HL-60 (cell line): Measurements from ENCODE around the gene TCFL5.

Experiments used
- DNase-seq, 2 experiments: peaks; one replicate each; pipeline ENCODE4 v3.0.0-alpha.2; 2010 to 2020; ENCODE audit warnings: low read depth in 1 of 2, low spot score in 1 of 2
- H3K27ac ChIP-seq: fragments of 250-450 bp; sonication (Bioruptor Pico); replicated peaks from 2 replicates; pipeline ENCODE4 v1.5.1; 2020; ENCODE audit warnings: mild to moderate bottlenecking, moderate library complexity
- H3K27me3 ChIP-seq: fragments of 250-450 bp; sonication (Bioruptor Pico); 2 replicates; pipeline ENCODE4 v1.5.1; 2021; ENCODE audit warnings: mild to moderate bottlenecking, moderate library complexity; ENCODE audit not compliant: insufficient read depth, poor library complexity, severe bottlenecking
- H3K4me3 ChIP-seq: replicated peaks from 2 replicates; pipeline ENCODE4 v1.5.1; 2011; ENCODE audit warnings: mild to moderate bottlenecking, control low read depth, low read length; ENCODE audit not compliant: insufficient read depth
- CTCF ChIP-seq: IDR thresholded peaks from one replicate; pipeline ENCODE4 v1.5.1; 2011; ENCODE audit warnings: low read length, control low read depth, inconsistent platforms; ENCODE audit not compliant: insufficient read depth
- GABPA ChIP-seq: IDR thresholded peaks from 2 replicates; pipeline ENCODE4 v1.6.1; 2012; ENCODE audit warnings: low read depth
- POLR2AphosphoS5 ChIP-seq: IDR thresholded peaks from 2 replicates; pipeline ENCODE4 v1.6.1; 2012; ENCODE audit warnings: low read depth
- REST ChIP-seq: IDR thresholded peaks from 2 replicates; pipeline ENCODE4 v1.6.1; 2012; ENCODE audit warnings: low read depth; ENCODE audit not compliant: insufficient replicate concordance
- SPI1 ChIP-seq: IDR thresholded peaks from 2 replicates; pipeline ENCODE4 v1.6.1; 2012; ENCODE audit warnings: low read depth, mild to moderate bottlenecking, borderline replicate concordance

TCFL5 gene

GRCh38 chr20:62828051-62828450 is 33.6 kb downstream of the TCFL5 start:
- Histone ChIP-seq H3K27me3 (no peaks in the 10 kb centered on the region), H3K4me3 (no peak overlapping the region), H3K27ac (no peak overlapping the region)
- no peak for TF ChIP-seq SPI1
- no peak for TF ChIP-seq REST
- no peak for TF ChIP-seq CTCF
- DNase-seq: no peak

- DNase-seq: no peak
- Histone ChIP-seq H3K4me3 (no peak overlapping the region), H3K27ac (no peak overlapping the region), H3K27me3 (no peaks in the 10 kb centered on the region)
- no peak for TF ChIP-seq SPI1
- no peak for TF ChIP-seq POLR2AphosphoS5
- no peak for TF ChIP-seq REST
Observed at GRCh38 chr20:62827311-62828038, 34.1 kb downstream of the TCFL5 start.

GRCh38 chr20:62826646-62827310 is 34.8 kb downstream of the TCFL5 start:
- no peak overlapping the region for H3K27ac ChIP-seq
- DNase-seq: no peak

More at GRCh38 chr20:62826646-62827310, 34.8 kb downstream of the TCFL5 start:
- Histone ChIP-seq H3K4me3 (no peak overlapping the region), H3K27me3 (no peaks in the 10 kb centered on the region)
- TF ChIP-seq CTCF (no peak), SPI1 (no peak), REST (no peak), GABPA (no peak), POLR2AphosphoS5 (no peak)
